GM12872 (cell line): ENCODE measurements around the gene SMG1.

Source experiments
- CTCF ChIP-seq: IDR thresholded peaks from 3 replicates; pipeline ENCODE4 v1.5.1; 2011; ENCODE audit warnings: low read depth, mild to moderate bottlenecking, low read length, moderate library complexity; ENCODE audit not compliant: insufficient read depth

Gene SMG1

GRCh38 chr16:18834864-18835263 lies 91.3 kb downstream of the SMG1 start:
- TF ChIP-seq CTCF = no peak

DNA sequence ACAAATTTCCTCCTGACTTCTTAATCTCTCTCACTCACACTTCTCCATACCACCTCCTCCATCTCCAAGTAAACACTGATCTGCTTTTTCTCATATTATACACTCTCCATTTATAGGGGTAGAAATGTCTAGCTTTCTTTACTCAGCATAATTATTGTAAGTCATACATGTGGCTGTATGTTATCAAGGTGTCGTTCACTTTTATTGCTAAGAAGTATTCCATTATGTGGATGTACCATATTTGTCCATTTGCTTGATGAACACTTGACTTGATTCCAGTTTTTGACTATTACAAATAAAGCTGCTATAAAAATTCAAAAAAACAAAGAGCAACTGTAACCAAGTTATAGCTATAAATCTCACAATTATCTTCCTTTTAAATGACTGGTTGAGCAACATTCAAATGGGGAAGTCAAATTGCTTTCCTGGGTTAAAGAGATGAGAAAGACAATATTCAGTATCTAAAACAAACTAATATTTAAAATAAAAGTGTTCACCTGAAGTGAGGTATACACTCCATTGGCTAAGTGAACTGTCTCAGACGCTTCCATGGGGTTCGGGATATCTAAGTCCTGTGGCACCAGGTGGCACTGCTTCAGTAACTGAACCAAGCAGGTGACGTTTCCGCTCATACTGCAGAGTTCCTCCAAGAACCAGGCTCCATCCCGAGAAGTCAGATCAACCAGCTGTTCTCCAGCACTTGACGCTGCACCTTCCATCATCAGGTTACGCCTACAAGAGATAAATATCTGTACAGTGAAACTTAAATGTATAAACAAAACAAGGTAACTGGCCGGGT lies 92.3 kb downstream of the SMG1 start:
- TF ChIP-seq CTCF = no peak

GRCh38 chr16:18832613-18833012 lies 93.6 kb downstream of the SMG1 start:
- TF ChIP-seq CTCF = no peak

GRCh38 chr16:18832006-18832405 lies 94.2 kb downstream of the SMG1 start:
- TF ChIP-seq CTCF = no peak

DNA sequence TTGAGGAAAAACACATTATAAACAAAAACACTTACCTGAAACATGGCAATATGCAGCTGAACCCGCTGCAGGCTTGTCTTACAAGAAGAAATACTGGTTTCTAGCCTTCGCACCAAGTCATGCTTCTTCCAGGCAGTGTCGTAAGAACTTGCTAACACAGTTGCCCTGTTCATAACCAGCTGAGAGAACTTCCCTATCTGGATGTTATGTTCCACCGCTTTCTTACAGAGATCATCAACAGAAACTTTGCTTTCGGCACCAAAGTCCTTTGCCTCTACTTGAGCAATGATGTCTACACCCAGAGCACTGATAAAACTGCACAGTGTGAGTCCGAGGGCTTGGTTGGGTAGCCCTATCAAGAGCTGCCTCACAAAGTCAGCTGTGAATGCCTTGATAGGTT lies 97.0 kb downstream of the SMG1 start:
- no peak for TF ChIP-seq CTCF

DNA sequence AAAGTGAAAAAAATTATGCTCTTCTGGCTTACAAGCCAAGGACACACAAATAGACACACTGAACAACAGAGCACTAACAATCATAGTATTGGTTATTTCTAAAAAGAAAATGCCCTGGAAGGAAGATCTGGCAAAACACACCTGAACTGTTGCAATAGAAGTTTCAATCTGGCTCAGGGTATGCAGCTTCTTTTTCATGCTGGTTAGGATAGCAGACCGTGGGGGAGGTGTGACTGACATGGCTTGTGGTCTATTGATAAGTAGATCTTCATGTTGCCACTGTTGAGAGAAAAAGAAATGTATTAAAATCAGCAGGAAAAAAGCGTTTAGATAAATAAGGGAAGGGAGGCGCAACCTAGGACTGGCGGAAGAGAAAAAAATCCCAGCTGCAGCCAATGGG lies 98.3 kb downstream of the SMG1 start:
- no peak for TF ChIP-seq CTCF

GRCh38 chr16:18816286-18816685 lies 109.9 kb downstream of the SMG1 start:
- TF ChIP-seq CTCF = no peak
